ENCODE results near the gene MDK. TPM values are rescaled to one million over a fixed set of nuclear protein-coding genes. Genes with fewer than 3 reads are reported as not detected.

The MDK gene
- total RNA-seq, 1 experiment from 2014 or later, result 543 TPM

DNA sequence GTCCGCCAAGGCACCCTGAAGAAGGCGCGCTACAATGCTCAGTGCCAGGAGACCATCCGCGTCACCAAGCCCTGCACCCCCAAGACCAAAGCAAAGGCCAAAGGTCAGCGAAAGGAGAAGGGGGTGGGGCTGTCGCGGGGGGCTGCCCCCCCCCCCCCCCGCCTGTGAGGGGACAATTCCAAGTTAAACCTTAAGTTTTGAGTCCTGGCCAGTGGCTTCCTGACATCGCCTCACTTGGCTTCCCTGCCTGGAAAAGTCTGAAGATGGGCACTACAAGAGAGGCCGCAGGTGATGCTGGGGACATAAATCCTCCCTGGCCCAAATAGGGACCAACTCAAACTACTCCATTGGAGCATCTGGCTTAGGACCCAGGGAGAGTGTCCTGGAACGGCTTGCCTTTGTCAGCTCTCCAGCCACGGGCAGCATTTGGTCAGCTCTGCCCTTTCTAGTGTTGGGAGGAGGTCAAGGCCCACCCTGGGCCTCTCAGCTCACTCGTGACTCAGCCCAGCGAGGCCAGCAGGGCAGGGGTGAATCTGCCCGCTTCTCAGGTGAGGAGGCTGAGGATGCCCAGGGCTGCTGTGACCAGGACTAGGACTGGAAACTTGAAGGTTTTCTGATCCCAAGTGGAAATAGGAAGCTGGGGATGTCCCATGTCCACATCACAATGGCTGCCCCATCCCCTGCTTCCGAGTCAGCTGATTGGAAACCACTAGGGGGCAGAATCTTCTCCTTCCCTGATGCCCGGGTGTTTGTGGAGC, 1.4 kb downstream of the MDK start:
- DNase-seq (ENCODE audit: low read depth), result peak; percentile 58

GRCh38 chr11:46383404-46383758, 1.9 kb downstream of the MDK start:
- no peak for DNase-seq (ENCODE audit: low read depth)

GRCh38 chr11:46383974-46384701, 2.7 kb downstream of the MDK start:
- no peak for DNase-seq (ENCODE audit: low read depth)

- no peak for DNase-seq (ENCODE audit: low read depth)
These were observed 3.9 kb downstream of the MDK start for GRCh38 chr11:46385169-46386004.

GRCh38 chr11:46386005-46386578, 4.6 kb downstream of the MDK start:
- DNase-seq (ENCODE audit: low read depth), result no peak

- peak; percentile 83 for DNase-seq (ENCODE audit: low read depth)
These were observed 5.2 kb downstream of the MDK start for GRCh38 chr11:46386674-46387073.

DNA sequence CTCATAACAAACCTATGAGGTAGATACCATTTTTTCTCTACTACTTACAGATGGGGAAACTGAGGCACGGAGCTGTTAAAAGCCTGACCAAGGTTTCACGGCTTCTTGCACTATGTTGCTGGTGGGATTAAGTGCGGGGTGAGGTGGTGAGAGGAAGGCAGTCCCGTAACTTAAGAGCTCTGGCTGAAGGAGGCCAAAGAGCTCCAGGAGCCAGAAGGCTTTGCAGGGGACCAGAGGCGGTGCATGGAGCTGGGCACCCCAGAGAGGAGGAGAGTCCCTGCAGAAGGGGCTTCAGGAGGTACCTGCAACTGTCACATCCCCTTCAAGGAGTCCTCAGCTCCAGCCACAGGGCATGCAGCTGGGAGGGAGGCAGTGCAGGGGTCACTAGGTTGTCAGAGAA, 6.0 kb downstream of the MDK start:
- no peak for DNase-seq (ENCODE audit: low read depth)

DNA sequence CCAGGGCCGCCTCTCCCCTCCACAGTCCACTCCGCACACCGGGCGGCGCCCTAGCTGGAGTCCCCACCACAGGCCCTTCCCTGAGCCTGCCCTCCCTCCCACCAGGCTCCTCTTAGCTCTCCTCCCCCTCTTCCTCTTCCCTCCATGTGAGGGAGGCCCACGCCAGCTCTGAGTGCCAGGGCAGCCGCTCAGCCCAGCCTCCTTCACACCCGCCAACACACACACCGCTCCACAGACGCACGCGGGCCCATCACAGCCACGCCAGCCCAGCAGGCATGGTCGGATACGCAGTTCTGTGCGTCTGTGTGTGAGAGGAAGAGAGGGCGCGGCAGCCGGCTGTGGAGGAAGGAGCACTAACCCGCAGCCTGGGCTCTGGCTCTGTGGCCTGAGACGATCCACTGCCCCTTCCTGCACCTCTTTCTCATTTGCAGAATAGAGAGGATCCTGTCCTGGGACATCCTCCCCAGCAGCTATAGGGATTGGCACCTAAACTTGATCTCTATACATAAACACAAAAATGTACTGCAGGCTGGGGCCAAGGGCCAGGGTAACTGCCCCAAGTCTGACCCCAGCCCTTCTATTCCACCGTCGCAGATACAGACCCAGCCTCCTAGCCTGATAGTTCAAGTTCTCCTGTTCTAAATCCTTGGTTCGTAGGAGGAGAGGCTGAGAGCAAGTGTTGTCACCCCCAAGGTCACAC, 6.6 kb downstream of the MDK start:
- DNase-seq (ENCODE audit: low read depth), result no peak

- DNase-seq (ENCODE audit: low read depth), result no peak
These were observed 7.4 kb downstream of the MDK start for GRCh38 chr11:46388619-46389449.

GRCh38 chr11:46389450-46390330, 8.2 kb downstream of the MDK start:
- DNase-seq (ENCODE audit: low read depth), result peak; percentile 71

DNA sequence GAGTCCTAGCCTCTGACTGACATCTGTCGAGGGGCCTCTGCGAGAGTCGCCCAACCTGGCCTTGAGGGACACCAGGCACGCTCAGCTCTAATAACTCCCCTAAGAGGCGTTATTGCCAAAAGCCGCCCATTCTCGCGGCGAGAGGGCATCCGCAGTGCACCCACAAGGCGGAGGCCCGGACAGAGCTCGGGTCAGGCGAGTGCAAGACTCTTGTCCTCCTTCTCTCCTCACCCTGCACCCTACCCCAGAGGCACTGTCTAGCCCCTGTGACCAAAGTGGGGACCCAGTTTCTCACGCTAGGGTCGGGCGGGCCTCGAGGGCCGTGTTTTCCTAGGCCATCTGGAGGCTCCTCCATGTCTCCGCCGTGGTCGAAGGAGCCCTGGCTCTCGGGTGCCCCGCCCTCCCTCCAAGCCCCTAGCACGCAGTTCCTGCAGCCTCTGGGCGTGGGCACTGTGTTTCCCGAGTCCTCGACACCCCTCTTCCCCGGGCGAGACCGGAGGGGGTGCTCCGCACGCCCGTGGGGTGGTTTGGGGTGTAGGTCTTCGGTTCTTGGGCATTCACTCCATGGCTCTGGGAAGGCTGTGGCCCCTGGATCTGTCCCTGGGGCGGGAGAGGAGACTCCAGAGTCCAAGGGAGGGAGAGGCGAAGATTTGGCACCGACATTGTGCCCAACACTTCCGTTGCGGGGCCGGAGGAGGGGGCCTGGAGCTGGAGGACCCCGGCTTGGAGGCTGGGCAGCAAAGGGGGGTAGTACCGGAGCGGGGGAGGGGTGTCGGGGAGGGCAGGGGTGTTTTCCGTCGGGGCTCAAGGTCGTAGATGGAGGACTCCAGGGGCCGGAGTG, 9.1 kb downstream of the MDK start:
- DNase-seq (ENCODE audit: low read depth), result no peak

GRCh38 chr11:46391186-46391577, 9.7 kb downstream of the MDK start:
- DNase-seq (ENCODE audit: low read depth), result no peak

DNA sequence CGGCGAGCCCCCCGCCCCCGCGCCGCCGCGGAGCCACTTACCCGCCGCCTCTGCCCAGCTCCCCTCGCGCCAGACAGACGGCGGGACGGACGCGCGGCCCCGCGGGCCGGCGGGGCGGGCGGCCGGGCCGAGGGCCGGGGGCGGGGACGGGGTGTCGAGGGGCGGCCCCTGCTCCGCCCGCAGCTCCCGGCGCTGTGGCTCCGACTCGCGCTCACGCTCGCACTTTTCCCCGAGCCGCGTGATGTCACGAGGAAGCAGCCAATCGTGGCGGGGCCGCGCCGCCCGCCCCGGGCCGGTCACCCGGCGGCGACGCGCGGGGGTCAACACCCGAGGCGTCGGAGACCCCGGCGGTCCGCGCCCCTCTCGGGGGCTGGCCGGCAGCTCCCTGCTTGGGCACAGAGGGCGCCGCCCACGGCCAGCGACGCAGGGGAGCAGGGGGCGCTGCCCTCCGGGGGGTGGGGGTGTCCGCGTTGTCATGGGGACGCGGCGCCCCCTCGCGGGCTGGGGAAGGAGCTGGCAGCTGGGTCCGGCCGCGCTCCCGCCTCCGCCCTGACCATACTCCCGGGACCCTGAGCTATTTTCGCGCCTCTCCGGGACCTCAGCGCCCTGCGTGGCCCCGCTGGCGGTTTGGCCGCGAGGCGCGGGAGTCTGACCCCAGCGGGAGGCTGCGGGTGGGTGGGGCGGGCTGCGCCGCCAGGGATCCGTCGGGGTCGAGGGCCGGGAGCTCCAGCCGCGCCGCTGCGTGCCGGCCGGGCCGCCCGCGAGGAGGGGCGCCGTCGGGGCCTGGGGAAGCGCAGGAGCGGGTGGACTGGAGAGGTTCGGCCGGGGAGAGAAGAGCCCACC, 10.3 kb downstream of the MDK start, which contains the start of gene CHRM4:
Gene CHRM4 (minus strand): TSS at position 199 of the 843 bp plus-strand sequence. CDS start 5,219 bp downstream, outside the sequence.
- DNase-seq (ENCODE audit: low read depth), result peak; percentile 64

DNA sequence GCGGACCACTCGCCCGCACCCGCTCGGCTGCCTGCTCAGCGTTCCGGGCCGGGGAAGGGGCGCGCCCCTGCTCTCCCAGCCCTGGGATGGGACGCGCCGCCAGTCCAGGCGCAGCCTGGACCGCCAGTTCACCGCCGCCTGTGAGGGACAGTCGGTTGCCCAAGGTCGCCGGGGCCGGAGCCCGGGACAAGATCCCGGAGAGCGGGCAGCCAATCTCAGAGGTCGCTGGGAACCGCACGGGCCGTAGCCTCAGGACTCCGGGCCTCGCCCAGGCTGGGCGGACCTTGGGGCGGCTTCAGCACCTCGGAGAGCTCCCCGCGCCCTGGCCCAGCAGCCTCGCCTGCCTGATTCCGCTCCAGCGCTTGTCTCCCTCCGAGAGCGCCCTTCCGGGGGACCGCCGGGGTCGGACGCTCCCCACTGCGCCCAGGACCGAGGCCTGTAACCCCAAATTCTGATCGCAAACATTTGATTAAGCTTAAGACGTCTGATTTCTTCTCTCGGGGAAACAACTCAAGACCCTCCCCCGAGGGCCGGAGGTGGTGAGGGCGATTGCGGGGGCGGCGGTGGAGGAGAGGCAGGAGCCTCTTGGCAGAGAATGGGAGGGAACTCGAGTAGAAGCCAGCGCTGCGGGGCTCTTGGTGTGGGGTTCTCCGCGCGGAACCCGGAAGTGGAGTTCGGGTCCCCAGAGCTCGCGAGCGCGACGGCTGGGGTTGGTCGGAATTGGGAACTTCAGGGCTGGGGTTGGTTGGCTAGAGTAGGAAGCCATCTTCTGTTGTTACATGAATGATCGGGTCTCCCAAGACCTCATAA, 11.2 kb downstream of the MDK start:
- peak; percentile 82 for DNase-seq (ENCODE audit: low read depth)

DNA sequence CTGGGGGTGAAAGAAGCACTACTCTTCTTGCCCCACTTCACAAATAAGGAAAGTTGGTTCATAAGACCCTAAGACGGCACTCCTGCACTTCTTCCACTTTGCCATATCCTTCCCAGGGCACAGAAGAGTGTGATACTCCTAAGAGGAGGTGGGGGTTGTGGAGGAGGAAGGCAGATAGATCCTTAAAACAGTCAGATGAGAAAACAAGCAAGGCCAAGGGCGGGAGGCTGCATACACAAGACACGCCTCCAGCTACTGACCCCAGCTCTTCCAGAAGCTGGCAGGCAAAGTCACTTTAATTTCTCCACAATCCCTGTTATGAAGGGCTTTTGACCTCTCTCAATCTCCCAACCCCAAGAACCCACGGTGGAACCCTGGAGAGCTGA, 11.8 kb downstream of the MDK start:
- DNase-seq (ENCODE audit: low read depth), result no peak

- no peak for DNase-seq (ENCODE audit: low read depth)
These were observed 12.3 kb downstream of the MDK start for GRCh38 chr11:46393759-46394158.

DNA sequence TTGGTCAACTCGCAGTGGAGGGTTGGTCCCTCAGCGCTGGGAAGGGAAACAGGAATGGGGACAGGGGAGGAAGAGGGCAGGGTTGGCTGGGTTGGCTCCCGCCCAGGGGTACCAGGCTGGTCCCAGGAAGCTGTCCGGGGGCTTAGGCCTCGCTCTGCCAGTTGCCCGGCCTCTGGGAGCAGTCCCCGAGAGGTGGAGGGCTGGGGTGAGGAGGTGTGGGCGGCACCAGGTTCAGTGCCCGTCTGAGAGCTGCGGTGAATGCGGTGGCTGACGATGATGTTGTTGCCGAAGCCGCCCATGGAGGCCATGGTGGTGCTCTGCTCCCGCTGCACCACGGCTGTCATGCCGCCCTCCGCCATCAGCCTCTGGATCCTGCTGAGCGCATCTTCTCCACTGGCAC, 16.1 kb downstream of the MDK start:
- no peak for DNase-seq (ENCODE audit: low read depth)
